Skeletal muscle satellite cell (primary cell): ENCODE data around the gene PCARE. TPM values are rescaled to one million over a fixed set of nuclear protein-coding genes. Genes with fewer than 3 reads are reported as not detected.

Experiments
- H3K27me3 ChIP-seq: 2 replicates; pipeline ENCODE4 v1.7.0; 2013; ENCODE audit warnings: low read length; ENCODE audit not compliant: control insufficient read depth, insufficient read depth
- H3K36me3 ChIP-seq: 2 replicates; pipeline ENCODE4 v1.7.0; 2013; ENCODE audit warnings: mild to moderate bottlenecking, control low read depth, low read length; ENCODE audit not compliant: insufficient read depth
- H3K4me1 ChIP-seq: 2 replicates; pipeline ENCODE4 v1.7.0; 2013; ENCODE audit warnings: low read length; ENCODE audit not compliant: control insufficient read depth, insufficient read depth
- H3K4me2 ChIP-seq: 2 replicates; pipeline ENCODE4 v1.7.0; 2013; ENCODE audit warnings: mild to moderate bottlenecking, low read length
- H3K4me3 ChIP-seq: 2 replicates; pipeline ENCODE4 v1.7.0; 2013; ENCODE audit warnings: low read length
- H3K9ac ChIP-seq: 2 replicates; pipeline ENCODE4 v1.7.0; 2013; ENCODE audit warnings: mild to moderate bottlenecking, low read depth, low read length, moderate library complexity
- H3K9me3 ChIP-seq: replicated peaks from 2 replicates; pipeline ENCODE4 v1.7.0; 2013; ENCODE audit warnings: mild to moderate bottlenecking, control low read depth, low read length
- total RNA-seq: library from RNA; depleted of rRNA; stranded (reverse); fragments of >200 nt; gene quantifications from 2 replicates; pipeline ENCODE4 v1.2.3, GENCODE V29; 2012; rRNA removed

Gene PCARE
- not detected in 2 replicates for total RNA-seq

- Histone ChIP-seq H3K4me2 (no peak within 1 kb of the TSS), H3K36me3 (no peaks in the 10 kb centered on the region), H3K9ac (no peak within 1 kb of the TSS), H3K27me3 (peaks cover 13% of the 10 kb centered on the region), H3K9me3 (no peaks in the 10 kb centered on the region), H3K4me1 (no peaks in the 10 kb centered on the region), H3K4me3 (no peak within 1 kb of the TSS)
These were observed at the start of gene PCARE for GRCh38 chr2:29074411-29074810. TSS of gene PCARE (minus strand) at chr2:29074523. CDS start at chr2:29074261, 262 bp downstream.

- peaks cover 42% of the 10 kb centered on the region for H3K36me3 ChIP-seq
- H3K4me2 ChIP-seq = peak overlapping the region; percentile 65
- peaks cover 21% of the 10 kb centered on the region for H3K4me1 ChIP-seq
- peak overlapping the region; percentile 47 for H3K4me3 ChIP-seq
- H3K9ac ChIP-seq = peak overlapping the region; percentile 64
- H3K27me3 ChIP-seq = no peaks in the 10 kb centered on the region
- peaks cover 11% of the 10 kb centered on the region for H3K9me3 ChIP-seq
These were observed 49.5 kb upstream of the PCARE start for GRCh38 chr2:29123617-29124349.

- Histone ChIP-seq H3K4me3 (no peak overlapping the region), H3K27me3 (no peaks in the 10 kb centered on the region), H3K9ac (no peak overlapping the region), H3K9me3 (peaks cover 11% of the 10 kb centered on the region), H3K4me1 (peaks cover 38% of the 10 kb centered on the region), H3K36me3 (peaks cover 26% of the 10 kb centered on the region), H3K4me2 (no peak overlapping the region)
These were observed 46.5 kb upstream of the PCARE start for GRCh38 chr2:29120846-29121245.

- H3K4me1 ChIP-seq = peaks cover 48% of the 10 kb centered on the region
- H3K9ac ChIP-seq = no peak overlapping the region
- H3K36me3 ChIP-seq = peaks cover 10% of the 10 kb centered on the region
- no peak overlapping the region for H3K4me3 ChIP-seq
- H3K9me3 ChIP-seq = no peaks in the 10 kb centered on the region
- H3K4me2 ChIP-seq = no peak overlapping the region
- no peaks in the 10 kb centered on the region for H3K27me3 ChIP-seq
These were observed 44.9 kb upstream of the PCARE start for GRCh38 chr2:29119211-29119610.

- peak overlapping the region; percentile 95 for H3K4me2 ChIP-seq
- peaks cover 52% of the 10 kb centered on the region for H3K4me1 ChIP-seq
- peak overlapping the region; percentile 88 for H3K9ac ChIP-seq
- peak overlapping the region; percentile 33 for H3K4me3 ChIP-seq
- H3K27me3 ChIP-seq = no peaks in the 10 kb centered on the region
- no peaks in the 10 kb centered on the region for H3K9me3 ChIP-seq
- peaks cover 5% of the 10 kb centered on the region for H3K36me3 ChIP-seq
These were observed 43.4 kb upstream of the PCARE start for GRCh38 chr2:29117636-29118303.

- Histone ChIP-seq H3K9me3 (no peaks in the 10 kb centered on the region), H3K36me3 (no peaks in the 10 kb centered on the region), H3K27me3 (no peaks in the 10 kb centered on the region), H3K9ac (peak overlapping the region; percentile 88), H3K4me1 (peaks cover 44% of the 10 kb centered on the region), H3K4me3 (peak overlapping the region; percentile 86), H3K4me2 (peak overlapping the region; percentile 95)
These were observed 41.8 kb upstream of the PCARE start for GRCh38 chr2:29115797-29116781.

GRCh38 chr2:29114946-29115609 lies 40.8 kb upstream of the PCARE start, which contains the start of gene CLIP4:
TSS of gene CLIP4 (plus strand) at chr2:29115415. CDS start at chr2:29121389, 5,974 bp downstream.
- Histone ChIP-seq H3K9me3 (no peaks in the 10 kb centered on the region), H3K27me3 (no peaks in the 10 kb centered on the region), H3K36me3 (no peaks in the 10 kb centered on the region), H3K4me2 (peak within 1 kb of the TSS; percentile 95), H3K4me1 (peaks cover 44% of the 10 kb centered on the region), H3K4me3 (peak within 1 kb of the TSS; percentile 86), H3K9ac (peak within 1 kb of the TSS; percentile 88)

- Histone ChIP-seq H3K9ac (peak overlapping the region; percentile 88), H3K4me2 (peak overlapping the region; percentile 95), H3K9me3 (no peaks in the 10 kb centered on the region), H3K27me3 (no peaks in the 10 kb centered on the region), H3K36me3 (no peaks in the 10 kb centered on the region), H3K4me3 (peak overlapping the region; percentile 86), H3K4me1 (peaks cover 46% of the 10 kb centered on the region)
These were observed 40.2 kb upstream of the PCARE start for GRCh38 chr2:29114586-29114945.

GRCh38 chr2:29113891-29114321 lies 39.6 kb upstream of the PCARE start:
- no peaks in the 10 kb centered on the region for H3K36me3 ChIP-seq
- H3K4me2 ChIP-seq = peak overlapping the region; percentile 95
- H3K9ac ChIP-seq = peak overlapping the region; percentile 88
- H3K27me3 ChIP-seq = no peaks in the 10 kb centered on the region
- H3K4me3 ChIP-seq = peak overlapping the region; percentile 86
- H3K4me1 ChIP-seq = peaks cover 46% of the 10 kb centered on the region
- H3K9me3 ChIP-seq = no peaks in the 10 kb centered on the region

- Histone ChIP-seq H3K4me3 (no peak overlapping the region), H3K4me1 (peaks cover 48% of the 10 kb centered on the region), H3K36me3 (no peaks in the 10 kb centered on the region), H3K27me3 (no peaks in the 10 kb centered on the region), H3K9ac (no peak overlapping the region), H3K4me2 (no peak overlapping the region), H3K9me3 (no peaks in the 10 kb centered on the region)
These were observed 38.8 kb upstream of the PCARE start for GRCh38 chr2:29113027-29113686.
